BE2C (cell line): ENCODE data around the gene WDFY2.

Experiments
- DNase-seq: peaks from one replicate; pipeline ENCODE4 v3.0.0-alpha.2; 2020
- H3K27me3 ChIP-seq: fragments of 250-450 bp; sonication (Bioruptor Pico); 2 replicates; pipeline ENCODE4 v1.5.1; 2020; ENCODE audit warnings: mild to moderate bottlenecking
- H3K36me3 ChIP-seq: fragments of 250-450 bp; sonication (Bioruptor Pico); 2 replicates; pipeline ENCODE4 v1.5.1; 2020; ENCODE audit warnings: mild to moderate bottlenecking
- H3K4me1 ChIP-seq: fragments of 250-450 bp; sonication (Bioruptor Pico); 2 replicates; pipeline ENCODE4 v1.5.1; 2020
- H3K4me3 ChIP-seq: 2 replicates; pipeline ENCODE4 v1.5.1; 2011; ENCODE audit warnings: low read depth, low read length
- H3K9me3 ChIP-seq: fragments of 250-450 bp; sonication (Bioruptor Pico); 2 replicates; pipeline ENCODE4 v1.5.1; 2020
- CTCF ChIP-seq: IDR thresholded peaks from 2 replicates; pipeline ENCODE4 v1.5.1; 2012; ENCODE audit warnings: mild to moderate bottlenecking, low read depth, low read length

Gene WDFY2

GRCh38 chr13:51786425-51787265 lies 202.4 kb downstream of the WDFY2 start:
- peak overlapping the region; percentile 25 for H3K4me3 ChIP-seq
- no peaks in the 10 kb centered on the region for H3K36me3 ChIP-seq
- H3K9me3 ChIP-seq = no peaks in the 10 kb centered on the region
- H3K27me3 ChIP-seq = no peaks in the 10 kb centered on the region
- no peak for TF ChIP-seq CTCF
- DNase-seq = peak; percentile 42
- H3K4me1 ChIP-seq = peaks cover 25% of the 10 kb centered on the region

GRCh38 chr13:51793570-51794271 lies 209.5 kb downstream of the WDFY2 start:
- Histone ChIP-seq H3K4me1 (peaks cover 36% of the 10 kb centered on the region), H3K27me3 (no peaks in the 10 kb centered on the region), H3K9me3 (no peaks in the 10 kb centered on the region), H3K36me3 (no peaks in the 10 kb centered on the region), H3K4me3 (no peak overlapping the region)
- no peak for TF ChIP-seq CTCF
- no peak for DNase-seq

- TF ChIP-seq CTCF = no peak
- Histone ChIP-seq H3K9me3 (no peaks in the 10 kb centered on the region), H3K36me3 (no peaks in the 10 kb centered on the region), H3K4me1 (peaks cover 33% of the 10 kb centered on the region), H3K4me3 (no peak overlapping the region), H3K27me3 (no peaks in the 10 kb centered on the region)
- no peak for DNase-seq
Observed at GRCh38 chr13:51794964-51795363, 210.7 kb downstream of the WDFY2 start.

GRCh38 chr13:51795419-51795818 lies 211.2 kb downstream of the WDFY2 start:
- no peak for TF ChIP-seq CTCF
- no peak for DNase-seq

GRCh38 chr13:51796546-51796945 lies 212.3 kb downstream of the WDFY2 start:
- no peaks in the 10 kb centered on the region for H3K36me3 ChIP-seq
- no peaks in the 10 kb centered on the region for H3K9me3 ChIP-seq
- no peak overlapping the region for H3K4me3 ChIP-seq
- no peaks in the 10 kb centered on the region for H3K27me3 ChIP-seq
- TF ChIP-seq CTCF = no peak
- no peak for DNase-seq
- H3K4me1 ChIP-seq = peaks cover 33% of the 10 kb centered on the region

More at GRCh38 chr13:51795419-51795818, 211.2 kb downstream of the WDFY2 start:
- Histone ChIP-seq H3K9me3 (no peaks in the 10 kb centered on the region), H3K4me1 (peaks cover 33% of the 10 kb centered on the region), H3K27me3 (no peaks in the 10 kb centered on the region), H3K36me3 (no peaks in the 10 kb centered on the region), H3K4me3 (no peak overlapping the region)
